Activated naive CD4-positive, alpha-beta T cell treated with anti-CD3 and anti-CD28 coated beads, Interleukin-2, amount 50 U/mL, for 24 hours (primary cell): ENCODE data around the gene MT1A.

Source experiments
- H3K27ac Mint-ChIP-seq: one replicate; pipeline ENCODE4 v1.8.0; 2021; ENCODE audit warnings: mild to moderate bottlenecking, mixed read lengths
- H3K27me3 Mint-ChIP-seq: one replicate; pipeline ENCODE4 v1.8.0; 2021; ENCODE audit warnings: mixed read lengths
- H3K36me3 Mint-ChIP-seq: one replicate; pipeline ENCODE4 v1.8.0; 2021; ENCODE audit warnings: mixed read lengths
- H3K4me1 Mint-ChIP-seq: one replicate; pipeline ENCODE4 v1.8.0; 2021; ENCODE audit warnings: mixed read lengths
- H3K4me3 Mint-ChIP-seq: one replicate; pipeline ENCODE4 v1.8.0; 2021; ENCODE audit warnings: mild to moderate bottlenecking, mixed read lengths
- H3K9me3 Mint-ChIP-seq: one replicate; pipeline ENCODE4 v1.8.0; 2021; ENCODE audit warnings: mixed read lengths

Gene MT1A

GRCh38 chr16:56634715-56635440 is 3.6 kb upstream of the MT1A start:
- Mint-ChIP-seq H3K27me3 (peaks cover 64% of the 10 kb centered on the region), H3K27ac (peak overlapping the region; percentile 24), H3K4me1 (peaks cover 28% of the 10 kb centered on the region), H3K36me3 (no peaks in the 10 kb centered on the region), H3K9me3 (no peaks in the 10 kb centered on the region), H3K4me3 (peak overlapping the region; percentile 72)

GRCh38 chr16:56635441-56635967 is 3.0 kb upstream of the MT1A start:
- Mint-ChIP-seq H3K27me3 (peaks cover 69% of the 10 kb centered on the region), H3K9me3 (no peaks in the 10 kb centered on the region), H3K4me3 (peak overlapping the region; percentile 30), H3K4me1 (peaks cover 28% of the 10 kb centered on the region), H3K27ac (no peak overlapping the region), H3K36me3 (no peaks in the 10 kb centered on the region)

DNA sequence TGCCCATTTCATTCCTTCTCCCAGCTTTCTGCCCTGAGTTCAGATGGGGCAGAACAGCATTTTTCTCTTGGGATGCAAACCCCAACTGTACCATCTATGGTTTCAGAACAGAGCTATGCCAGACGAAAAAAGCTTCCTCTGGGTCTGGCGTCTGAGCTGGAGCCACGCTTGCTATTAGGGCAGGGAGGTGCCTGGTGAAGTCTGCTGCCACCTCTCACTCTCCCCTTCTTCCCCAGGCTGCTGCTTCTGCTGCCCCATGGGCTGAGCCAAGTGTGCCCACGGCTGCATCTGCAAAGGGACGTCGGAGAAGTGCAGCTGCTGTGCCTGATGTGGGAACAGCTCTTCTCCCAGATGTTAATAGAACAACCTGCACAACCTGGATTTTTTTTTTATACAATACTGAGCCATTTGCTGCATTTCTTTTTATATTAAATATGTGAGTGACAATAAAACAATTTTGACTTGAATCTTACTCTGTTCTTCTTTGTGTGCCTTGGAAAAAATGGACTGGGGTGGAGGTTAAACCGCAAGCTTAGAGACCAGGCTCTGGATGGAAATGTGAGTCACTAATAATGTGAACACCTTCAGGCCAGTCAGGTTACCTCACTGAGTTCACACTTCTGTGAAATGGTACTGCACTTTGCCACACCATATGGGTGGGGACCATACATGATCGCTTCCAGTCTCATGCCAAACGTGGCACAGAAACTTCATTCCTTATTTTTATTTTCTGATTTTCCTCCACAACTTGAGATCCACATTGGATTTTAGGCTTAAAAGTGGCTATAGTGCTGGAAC is 1.7 kb upstream of the MT1A start:
- Mint-ChIP-seq H3K4me3 (no peak overlapping the region), H3K9me3 (no peaks in the 10 kb centered on the region), H3K36me3 (no peaks in the 10 kb centered on the region), H3K4me1 (peaks cover 23% of the 10 kb centered on the region), H3K27me3 (peaks cover 63% of the 10 kb centered on the region), H3K27ac (no peak overlapping the region)

DNA sequence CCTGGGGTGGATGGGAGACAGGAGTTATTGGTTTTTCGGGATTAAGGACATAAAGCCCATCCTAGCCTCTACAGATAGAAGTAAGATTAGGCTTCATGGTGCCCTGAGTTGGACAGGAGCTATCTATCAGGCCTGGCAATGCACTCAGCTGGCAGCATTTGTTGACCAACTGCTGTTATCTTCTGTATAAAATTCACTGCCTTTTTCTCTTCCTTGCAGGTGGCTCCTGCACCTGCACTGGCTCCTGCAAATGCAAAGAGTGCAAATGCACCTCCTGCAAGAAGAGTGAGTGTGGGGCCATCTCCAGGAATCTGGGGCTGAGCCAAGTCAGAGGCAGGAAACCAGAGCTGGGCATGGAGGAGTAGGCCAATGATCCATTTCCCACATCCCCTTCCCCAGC is 579 bp downstream of the MT1A start:
- Mint-ChIP-seq H3K27me3 (peaks cover 52% of the 10 kb centered on the region), H3K4me3 (no peak overlapping the region), H3K4me1 (peaks cover 32% of the 10 kb centered on the region), H3K27ac (no peak overlapping the region), H3K36me3 (no peaks in the 10 kb centered on the region), H3K9me3 (no peaks in the 10 kb centered on the region)

DNA sequence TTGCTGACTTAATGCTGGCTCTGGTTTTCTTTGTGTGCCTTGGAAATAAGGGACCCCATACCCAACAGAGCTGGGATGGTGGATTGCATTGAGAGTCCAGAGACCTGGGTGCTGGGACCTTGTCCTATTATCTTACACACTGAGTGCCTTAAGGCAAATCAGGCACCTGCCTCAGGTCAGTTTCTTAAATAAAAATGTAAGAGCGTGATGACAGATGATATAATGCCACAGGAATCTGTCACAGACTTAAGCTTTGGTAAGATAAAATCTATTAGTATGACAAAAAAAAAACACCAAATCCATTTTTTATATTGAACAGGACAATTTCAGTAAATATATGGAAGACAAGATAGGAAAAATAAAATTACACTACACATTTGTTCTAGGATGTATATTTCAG is 1.6 kb downstream of the MT1A start:
- H3K4me3 Mint-ChIP-seq, result no peak overlapping the region
- peaks cover 45% of the 10 kb centered on the region for H3K27me3 Mint-ChIP-seq
- no peak overlapping the region for H3K27ac Mint-ChIP-seq
- no peaks in the 10 kb centered on the region for H3K36me3 Mint-ChIP-seq
- H3K4me1 Mint-ChIP-seq, result peaks cover 31% of the 10 kb centered on the region
- H3K9me3 Mint-ChIP-seq, result no peaks in the 10 kb centered on the region

- no peaks in the 10 kb centered on the region for H3K9me3 Mint-ChIP-seq
- H3K36me3 Mint-ChIP-seq, result no peaks in the 10 kb centered on the region
- peaks cover 27% of the 10 kb centered on the region for H3K4me1 Mint-ChIP-seq
Measured at GRCh38 chr16:56641166-56641565, 2.7 kb downstream of the MT1A start.

DNA sequence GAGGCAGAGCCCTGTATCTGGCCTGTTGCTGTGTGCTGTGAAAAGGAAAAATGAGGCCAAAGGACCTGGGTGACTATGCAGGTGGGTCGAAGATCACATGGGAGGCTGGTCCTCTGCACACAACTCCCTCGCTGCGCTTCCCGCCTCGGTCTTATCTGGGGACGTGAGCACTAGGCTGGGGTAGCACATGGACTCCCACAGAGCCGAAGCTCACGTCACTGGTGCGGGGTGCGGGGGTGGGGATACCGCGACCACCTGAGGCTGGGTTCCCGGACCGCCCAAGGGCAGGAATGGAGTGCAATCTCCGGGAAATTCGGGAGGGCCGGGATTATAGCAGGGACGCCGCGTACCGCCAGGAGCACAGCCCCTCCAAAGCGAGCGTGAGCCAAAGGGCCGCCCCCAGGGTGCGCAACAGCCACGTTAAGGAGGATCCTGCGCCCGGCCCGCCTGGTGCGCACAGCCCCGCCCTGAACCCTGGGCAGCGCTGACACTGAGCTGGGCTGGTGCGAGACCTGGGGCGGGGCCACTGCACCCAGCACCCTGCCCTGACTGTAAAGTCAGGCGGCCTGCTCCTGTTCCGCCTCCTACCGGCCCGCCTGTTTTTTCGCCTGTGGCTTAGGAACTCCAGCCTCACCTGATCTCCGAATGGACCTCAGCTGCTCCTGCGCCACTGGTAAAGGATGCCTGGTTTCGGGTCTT is 4.8 kb downstream of the MT1A start:
- Mint-ChIP-seq H3K27ac (no peak overlapping the region), H3K27me3 (peaks cover 24% of the 10 kb centered on the region), H3K36me3 (no peaks in the 10 kb centered on the region), H3K4me1 (peaks cover 21% of the 10 kb centered on the region), H3K9me3 (no peaks in the 10 kb centered on the region), H3K4me3 (peak overlapping the region; percentile 78)

More at GRCh38 chr16:56641166-56641565, 2.7 kb downstream of the MT1A start:
- no peak overlapping the region for H3K4me3 Mint-ChIP-seq
- H3K27me3 Mint-ChIP-seq, result peaks cover 39% of the 10 kb centered on the region
- H3K27ac Mint-ChIP-seq, result no peak overlapping the region

- H3K27ac Mint-ChIP-seq, result no peak overlapping the region
- peak overlapping the region; percentile 78 for H3K4me3 Mint-ChIP-seq
- peaks cover 22% of the 10 kb centered on the region for H3K27me3 Mint-ChIP-seq
- peaks cover 21% of the 10 kb centered on the region for H3K4me1 Mint-ChIP-seq
- H3K9me3 Mint-ChIP-seq, result no peaks in the 10 kb centered on the region
- no peaks in the 10 kb centered on the region for H3K36me3 Mint-ChIP-seq
Measured at GRCh38 chr16:56643833-56644232, 5.4 kb downstream of the MT1A start.

DNA sequence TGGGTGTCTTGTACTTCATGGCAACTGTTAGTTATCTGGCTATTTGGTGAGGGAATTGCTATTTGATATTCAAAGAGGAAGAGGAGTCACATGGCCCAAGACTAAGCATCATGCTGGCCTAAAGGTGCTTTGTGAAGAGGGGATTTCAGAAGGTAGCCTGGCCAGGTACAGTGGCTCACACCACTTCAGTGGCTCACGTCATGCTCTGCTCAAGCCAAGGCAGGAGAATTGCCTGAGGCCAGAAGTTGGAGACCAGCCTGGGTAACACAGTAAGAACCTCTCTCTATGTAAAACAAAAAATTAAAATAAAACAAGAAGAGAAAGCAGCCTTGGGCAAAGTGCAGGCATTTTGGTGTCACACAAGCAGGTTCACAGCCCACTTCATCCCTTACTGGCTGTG is 6.8 kb downstream of the MT1A start:
- Mint-ChIP-seq H3K9me3 (no peaks in the 10 kb centered on the region), H3K4me1 (peaks cover 21% of the 10 kb centered on the region), H3K27ac (no peak overlapping the region), H3K27me3 (peaks cover 9% of the 10 kb centered on the region), H3K36me3 (no peaks in the 10 kb centered on the region), H3K4me3 (no peak overlapping the region)

- Mint-ChIP-seq H3K9me3 (no peaks in the 10 kb centered on the region), H3K4me3 (no peak overlapping the region), H3K4me1 (peaks cover 21% of the 10 kb centered on the region), H3K36me3 (no peaks in the 10 kb centered on the region), H3K27me3 (peaks cover 4% of the 10 kb centered on the region), H3K27ac (no peak overlapping the region)
Measured at GRCh38 chr16:56645838-56646237, 7.4 kb downstream of the MT1A start.

DNA sequence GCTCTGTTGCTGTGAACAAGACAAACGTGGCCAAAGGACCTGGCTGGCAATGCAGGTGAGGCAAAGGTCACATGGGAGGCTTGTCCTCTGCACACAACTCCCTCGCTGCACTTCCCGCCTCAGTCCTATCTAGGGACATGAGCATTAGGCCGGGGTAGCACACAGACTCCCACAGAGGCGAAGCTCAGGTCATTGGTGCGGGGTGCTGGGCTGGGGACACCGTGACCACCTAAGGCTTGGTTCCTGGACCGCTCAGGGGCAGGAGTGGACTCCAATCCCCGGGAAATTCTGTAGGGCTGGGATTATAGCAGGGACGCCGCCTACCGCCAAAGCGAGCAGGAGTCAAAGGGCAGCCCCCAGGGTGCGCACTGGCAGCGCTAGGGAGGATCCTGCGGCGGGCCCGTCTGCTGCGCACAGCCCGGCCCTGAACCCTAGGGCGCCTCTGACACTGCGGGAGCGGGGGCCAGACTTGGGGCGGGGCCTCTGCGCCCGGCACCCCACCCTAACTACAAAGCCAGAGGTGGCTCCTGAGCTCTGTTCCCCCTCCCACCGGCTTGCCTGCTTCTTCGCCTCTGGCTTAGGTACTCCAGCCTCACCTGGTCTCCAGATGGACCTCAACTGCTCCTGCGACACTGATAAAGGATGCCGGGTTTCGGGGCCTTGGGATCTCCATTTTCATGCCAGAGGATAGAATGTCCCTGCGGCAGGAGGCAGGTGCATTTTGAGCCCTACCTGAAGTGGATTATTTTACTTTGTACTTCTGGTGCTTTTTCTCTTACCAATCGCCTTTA is 9.4 kb downstream of the MT1A start:
- Mint-ChIP-seq H3K4me1 (peaks cover 14% of the 10 kb centered on the region), H3K4me3 (no peak overlapping the region), H3K9me3 (no peaks in the 10 kb centered on the region), H3K27me3 (peaks cover 4% of the 10 kb centered on the region), H3K27ac (no peak overlapping the region), H3K36me3 (no peaks in the 10 kb centered on the region)

DNA sequence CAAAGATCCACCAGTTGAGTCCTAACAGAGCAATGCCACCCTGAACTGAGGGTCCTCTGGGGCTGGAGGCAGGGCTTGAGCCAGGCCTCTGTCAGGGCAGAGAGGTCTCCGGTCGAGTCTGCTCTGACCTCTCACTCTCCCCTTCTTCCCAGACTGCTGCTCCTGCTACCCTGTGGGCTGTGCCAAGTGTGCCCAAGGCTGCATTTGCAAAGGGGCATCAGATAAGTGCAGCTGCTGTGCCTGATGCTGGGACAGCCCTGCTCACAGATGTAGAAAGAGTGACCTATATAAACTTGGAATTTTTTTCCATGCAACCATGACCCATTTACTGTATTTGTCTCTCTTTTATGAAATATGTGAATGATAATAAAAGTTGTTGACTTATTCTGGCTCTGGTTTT is 10.8 kb downstream of the MT1A start:
- Mint-ChIP-seq H3K9me3 (no peaks in the 10 kb centered on the region), H3K27ac (no peak overlapping the region), H3K4me1 (peaks cover 1% of the 10 kb centered on the region), H3K4me3 (no peak overlapping the region), H3K27me3 (peaks cover 4% of the 10 kb centered on the region), H3K36me3 (no peaks in the 10 kb centered on the region)

DNA sequence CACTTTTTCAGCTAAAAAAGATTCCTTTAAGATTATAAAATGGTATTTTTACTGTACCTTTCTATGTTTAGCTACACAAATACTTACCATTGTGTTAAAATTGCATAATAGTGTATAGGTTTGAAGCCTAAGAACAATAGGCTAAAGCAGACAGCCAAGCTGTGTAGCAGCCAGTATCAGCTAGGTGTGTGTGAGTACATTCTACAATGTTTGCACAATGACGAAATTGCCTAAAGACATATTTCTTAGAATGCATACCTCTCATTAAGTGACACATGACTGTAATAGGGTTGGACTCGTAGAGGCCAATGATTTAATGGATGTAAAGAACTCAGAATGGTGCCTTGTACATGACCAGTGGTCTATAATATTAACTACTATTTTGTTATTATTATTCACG is 11.4 kb downstream of the MT1A start:
- no peaks in the 10 kb centered on the region for H3K9me3 Mint-ChIP-seq
- H3K4me3 Mint-ChIP-seq, result no peak overlapping the region
- H3K27ac Mint-ChIP-seq, result no peak overlapping the region
- no peaks in the 10 kb centered on the region for H3K4me1 Mint-ChIP-seq
- H3K36me3 Mint-ChIP-seq, result no peaks in the 10 kb centered on the region
- H3K27me3 Mint-ChIP-seq, result peaks cover 4% of the 10 kb centered on the region

GRCh38 chr16:56651586-56651985 is 13.1 kb downstream of the MT1A start, which contains the start of gene MT1B:
Gene MT1B, plus strand, starts transcription at chr16:56651886. Its CDS starts 68 bp downstream, at chr16:56651954.
- Mint-ChIP-seq H3K27me3 (peaks cover 4% of the 10 kb centered on the region), H3K27ac (no peak within 1 kb of the TSS), H3K36me3 (no peaks in the 10 kb centered on the region), H3K4me1 (no peaks in the 10 kb centered on the region), H3K4me3 (no peak within 1 kb of the TSS), H3K9me3 (no peaks in the 10 kb centered on the region)

DNA sequence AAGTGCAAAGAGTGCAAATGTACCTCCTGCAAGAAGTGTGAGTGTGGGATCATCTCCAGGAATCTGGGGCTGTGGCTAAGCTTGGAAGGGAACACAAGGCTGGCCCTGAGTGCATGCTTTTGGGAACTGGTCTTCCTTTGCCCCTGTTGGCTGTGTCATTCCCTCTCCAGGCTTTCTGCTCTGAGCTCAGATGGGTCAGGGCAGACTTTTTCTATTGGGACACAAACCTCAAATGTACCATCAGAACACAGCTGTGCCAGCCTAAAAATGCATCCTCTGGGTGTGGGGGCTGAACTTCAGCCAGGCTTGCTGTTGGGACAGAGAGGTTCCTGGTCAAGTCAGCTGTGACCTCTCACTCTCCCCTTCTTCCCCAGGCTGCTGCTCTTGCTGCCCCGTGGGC is 14.1 kb downstream of the MT1A start:
- no peaks in the 10 kb centered on the region for H3K9me3 Mint-ChIP-seq
- H3K4me1 Mint-ChIP-seq, result peaks cover 3% of the 10 kb centered on the region
- no peaks in the 10 kb centered on the region for H3K36me3 Mint-ChIP-seq
- no peak overlapping the region for H3K4me3 Mint-ChIP-seq
- H3K27ac Mint-ChIP-seq, result no peak overlapping the region
- H3K27me3 Mint-ChIP-seq, result peaks cover 1% of the 10 kb centered on the region
